ENCODE data around the gene TPSAB1.
"Not testable (repeated sequence)": the region's sequence is repeated elsewhere in the genome, so short reads cannot be mapped to it uniquely, and the experiment has no call there.

TPSAB1 gene

DNA sequence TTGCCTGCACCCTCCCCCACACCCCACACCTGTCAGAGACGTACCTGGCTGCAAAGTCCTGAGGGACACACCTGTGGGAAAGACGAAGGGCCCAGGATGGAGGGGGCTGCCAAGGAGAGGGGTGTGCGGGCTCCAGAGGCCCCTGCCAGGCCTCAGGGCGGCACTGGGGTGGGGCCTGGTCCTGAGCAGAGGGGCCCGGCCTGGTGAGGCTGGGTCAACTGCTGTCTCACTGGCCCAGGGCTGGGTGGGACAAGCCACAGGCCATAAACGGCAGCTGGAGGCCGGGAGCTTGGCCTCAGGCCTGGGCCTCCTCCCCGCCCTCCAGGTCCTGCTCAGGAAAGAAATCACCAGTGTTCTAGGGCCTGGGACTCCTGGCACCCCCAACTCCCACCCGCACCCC, 15.9 kb upstream of the TPSAB1 start:
- no peaks in the 10 kb centered on the region for H3K27me3 ChIP-seq (ENCODE audit: low read depth)
- DNase-seq (ENCODE audit: low spot score in 2 of 2) = no peak
- in situ Hi-C loops (cut with MboI; ENCODE audit: low sequenced_read_pairs) = no loop called here
- H3K4me3 ChIP-seq = no peak overlapping the region
- no peaks in the 10 kb centered on the region for H3K9me3 ChIP-seq
- no peaks in the 10 kb centered on the region for H3K4me1 ChIP-seq
- no peaks in the 10 kb centered on the region for H3K36me3 ChIP-seq (replicated peaks)

- Histone ChIP-seq H3K9me3 (no peaks in the 10 kb centered on the region), H3K27me3 (ENCODE audit: low read depth) (no peaks in the 10 kb centered on the region), H3K4me3 (no peak within 1 kb of the TSS), H3K4me1 (no peaks in the 10 kb centered on the region), H3K36me3 (replicated peaks) (no peaks in the 10 kb centered on the region)
- in situ Hi-C loops (cut with MboI; ENCODE audit: low sequenced_read_pairs) = no loop called here
- no peak for DNase-seq (ENCODE audit: low spot score in 2 of 2)
Measured at GRCh38 chr16:1225051-1225451, 15.5 kb upstream of the TPSAB1 start, which contains the start of gene TPSG1. Gene TPSG1 (minus strand): TSS chr16:1225268. CDS start chr16:1225252, 16 bp downstream.

GRCh38 chr16:1225728-1226311, 14.7 kb upstream of the TPSAB1 start:
- DNase-seq (ENCODE audit: low spot score in 2 of 2); H3K4me1 ChIP-seq; H3K4me3 ChIP-seq; H3K36me3 ChIP-seq (replicated peaks); H3K27me3 ChIP-seq (ENCODE audit: low read depth); in situ Hi-C loops (cut with MboI; ENCODE audit: low sequenced_read_pairs); H3K9me3 ChIP-seq: not testable (repeated sequence)

GRCh38 chr16:1226692-1227091, 13.8 kb upstream of the TPSAB1 start:
- H3K4me1 ChIP-seq; in situ Hi-C loops (cut with MboI; ENCODE audit: low sequenced_read_pairs); H3K9me3 ChIP-seq; H3K27me3 ChIP-seq (ENCODE audit: low read depth); H3K4me3 ChIP-seq; DNase-seq (ENCODE audit: low spot score in 2 of 2); H3K36me3 ChIP-seq (replicated peaks): not testable (repeated sequence)

DNA sequence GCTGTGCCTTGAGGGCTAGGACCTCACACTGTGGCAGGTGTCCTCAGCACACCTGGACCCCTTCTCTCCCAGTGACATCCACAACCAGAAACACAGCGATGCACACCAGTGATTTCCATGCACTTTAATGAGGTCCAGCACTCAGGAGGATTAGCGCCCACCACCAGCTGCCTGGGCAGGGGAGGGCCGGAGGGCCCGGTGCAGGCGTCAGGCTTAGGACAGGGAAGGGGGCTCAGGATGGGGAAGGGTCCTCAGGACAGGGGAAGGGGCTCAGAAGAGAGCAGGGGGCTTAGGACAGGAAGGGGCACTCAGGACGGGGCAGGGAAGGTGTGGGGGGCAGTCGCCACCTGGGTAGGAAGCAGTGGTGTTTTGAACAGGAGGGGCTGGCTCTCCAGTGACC, 12.3 kb upstream of the TPSAB1 start:
- not testable (repeated sequence) for DNase-seq (ENCODE audit: low spot score in 2 of 2)

DNA sequence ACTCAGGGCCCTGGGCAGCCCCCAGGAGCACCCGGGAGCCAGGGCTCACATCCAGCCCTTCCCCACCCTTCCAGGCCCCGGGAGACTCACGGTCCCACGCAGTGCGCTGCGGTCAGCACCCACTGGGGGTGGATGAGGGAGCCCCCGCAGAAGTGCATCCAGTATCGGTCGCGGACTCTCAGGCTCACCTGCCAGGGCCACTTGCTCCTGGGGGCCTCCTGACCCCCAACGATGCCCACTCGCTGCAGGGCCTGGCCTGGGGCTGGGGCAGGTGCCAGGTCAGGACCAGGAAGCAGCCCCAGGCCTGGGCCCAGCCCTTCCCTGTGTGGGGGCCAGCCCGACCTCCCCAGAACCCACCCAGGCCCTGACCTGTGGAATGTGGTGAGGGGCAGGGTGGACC, 11.0 kb upstream of the TPSAB1 start:
- H3K4me3 ChIP-seq; H3K4me1 ChIP-seq; H3K27me3 ChIP-seq (ENCODE audit: low read depth); DNase-seq (ENCODE audit: low spot score in 2 of 2); in situ Hi-C loops (cut with MboI; ENCODE audit: low sequenced_read_pairs); H3K36me3 ChIP-seq (replicated peaks); H3K9me3 ChIP-seq: not testable (repeated sequence)

More for the DNA sequence above, 12.3 kb upstream of the TPSAB1 start:
- H3K4me3 ChIP-seq; H3K27me3 ChIP-seq (ENCODE audit: low read depth); H3K4me1 ChIP-seq; H3K36me3 ChIP-seq (replicated peaks); H3K9me3 ChIP-seq; in situ Hi-C loops (cut with MboI; ENCODE audit: low sequenced_read_pairs): not testable (repeated sequence)

DNA sequence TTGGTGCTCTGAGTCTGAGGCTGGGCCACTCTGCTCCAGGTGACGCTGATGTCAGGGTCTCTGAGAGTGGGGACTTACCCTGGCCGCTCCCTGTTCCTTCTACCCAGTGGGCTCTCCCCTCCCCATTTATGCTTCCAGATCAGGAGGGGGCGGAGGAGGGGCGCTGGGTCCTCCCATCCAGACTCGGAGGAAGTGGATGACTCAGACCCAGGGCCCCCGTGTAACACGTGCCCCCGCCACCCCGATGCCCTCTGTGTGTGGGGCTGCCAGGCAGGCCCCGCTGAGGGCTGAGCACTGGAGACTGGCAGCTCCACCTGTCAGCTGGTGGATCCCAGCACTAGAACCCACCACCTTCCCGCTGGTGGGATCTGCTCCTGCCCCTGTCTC, 10.4 kb upstream of the TPSAB1 start, which contains the start of gene TPSB2:
Gene TPSB2, minus strand, starts transcription at position 101 of the 387 bp plus-strand sequence. CDS start 233 bp downstream, outside the sequence.
- in situ Hi-C loops (cut with MboI; ENCODE audit: low sequenced_read_pairs); DNase-seq (ENCODE audit: low spot score in 2 of 2); H3K27me3 ChIP-seq (ENCODE audit: low read depth): not testable (repeated sequence)

GRCh38 chr16:1230471-1231212, 9.9 kb upstream of the TPSAB1 start:
- H3K4me3 ChIP-seq; DNase-seq (ENCODE audit: low spot score in 2 of 2); H3K36me3 ChIP-seq (replicated peaks); H3K4me1 ChIP-seq; H3K27me3 ChIP-seq (ENCODE audit: low read depth); H3K9me3 ChIP-seq; in situ Hi-C loops (cut with MboI; ENCODE audit: low sequenced_read_pairs): not testable (repeated sequence)

More for the DNA sequence above, 10.4 kb upstream of the TPSAB1 start, which contains the start of gene TPSB2:
- not testable (repeated sequence) for H3K4me3 ChIP-seq; H3K9me3 ChIP-seq; H3K36me3 ChIP-seq (replicated peaks); H3K4me1 ChIP-seq

GRCh38 chr16:1231301-1231700, 9.2 kb upstream of the TPSAB1 start:
- in situ Hi-C loops (cut with MboI; ENCODE audit: low sequenced_read_pairs); DNase-seq (ENCODE audit: low spot score in 2 of 2); H3K27me3 ChIP-seq (ENCODE audit: low read depth): not testable (repeated sequence)

GRCh38 chr16:1232049-1232748, 8.3 kb upstream of the TPSAB1 start:
- H3K36me3 ChIP-seq (replicated peaks) = not testable (repeated sequence)

More at GRCh38 chr16:1231301-1231700, 9.2 kb upstream of the TPSAB1 start:
- not testable (repeated sequence) for H3K9me3 ChIP-seq; H3K36me3 ChIP-seq (replicated peaks); H3K4me1 ChIP-seq; H3K4me3 ChIP-seq

GRCh38 chr16:1236659-1237058, 3.8 kb upstream of the TPSAB1 start:
- DNase-seq (ENCODE audit: low spot score in 2 of 2); H3K4me1 ChIP-seq; H3K27me3 ChIP-seq (ENCODE audit: low read depth); H3K4me3 ChIP-seq; in situ Hi-C loops (cut with MboI; ENCODE audit: low sequenced_read_pairs); H3K36me3 ChIP-seq (replicated peaks); H3K9me3 ChIP-seq: not testable (repeated sequence)

More at GRCh38 chr16:1232049-1232748, 8.3 kb upstream of the TPSAB1 start:
- H3K27me3 ChIP-seq (ENCODE audit: low read depth); H3K9me3 ChIP-seq; DNase-seq (ENCODE audit: low spot score in 2 of 2); H3K4me3 ChIP-seq; in situ Hi-C loops (cut with MboI; ENCODE audit: low sequenced_read_pairs); H3K4me1 ChIP-seq: not testable (repeated sequence)

DNA sequence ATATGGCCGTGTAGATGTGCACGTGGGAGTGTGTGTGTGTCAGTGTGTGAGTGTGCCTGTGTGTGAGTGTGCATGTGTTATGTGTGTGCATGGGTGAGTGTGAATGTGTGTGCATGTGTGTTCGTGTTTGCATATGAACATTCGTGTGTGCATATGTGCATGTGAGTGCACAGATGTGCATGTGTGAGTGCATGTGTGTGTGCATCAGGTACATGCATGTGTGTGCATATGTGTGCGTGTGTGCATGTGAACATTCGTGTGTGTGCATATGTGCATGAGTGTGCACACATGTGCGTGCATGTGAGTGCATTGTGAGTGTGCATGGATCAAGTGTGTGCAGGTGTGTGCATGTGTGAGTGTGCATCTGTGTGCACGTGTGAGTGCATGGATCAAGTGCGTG, 2.5 kb upstream of the TPSAB1 start:
- Histone ChIP-seq H3K27me3 (ENCODE audit: low read depth) (no peaks in the 10 kb centered on the region), H3K9me3 (no peaks in the 10 kb centered on the region), H3K36me3 (replicated peaks) (no peaks in the 10 kb centered on the region), H3K4me1 (no peaks in the 10 kb centered on the region), H3K4me3 (no peak overlapping the region)
- DNase-seq (ENCODE audit: low spot score in 2 of 2) = no peak
- in situ Hi-C loops (cut with MboI; ENCODE audit: low sequenced_read_pairs) = no loop called here

GRCh38 chr16:1238909-1239308, 1.6 kb upstream of the TPSAB1 start:
- DNase-seq (ENCODE audit: low spot score in 2 of 2); H3K9me3 ChIP-seq; H3K36me3 ChIP-seq (replicated peaks); H3K27me3 ChIP-seq (ENCODE audit: low read depth); in situ Hi-C loops (cut with MboI; ENCODE audit: low sequenced_read_pairs); H3K4me3 ChIP-seq; H3K4me1 ChIP-seq: not testable (repeated sequence)

GRCh38 chr16:1239575-1239974, 930 bp upstream of the TPSAB1 start:
- H3K9me3 ChIP-seq; DNase-seq (ENCODE audit: low spot score in 2 of 2); in situ Hi-C loops (cut with MboI; ENCODE audit: low sequenced_read_pairs); H3K36me3 ChIP-seq (replicated peaks); H3K4me3 ChIP-seq; H3K27me3 ChIP-seq (ENCODE audit: low read depth); H3K4me1 ChIP-seq: not testable (repeated sequence)
